ENCODE measurements around the gene EIF3I.

Gene EIF3I

DNA sequence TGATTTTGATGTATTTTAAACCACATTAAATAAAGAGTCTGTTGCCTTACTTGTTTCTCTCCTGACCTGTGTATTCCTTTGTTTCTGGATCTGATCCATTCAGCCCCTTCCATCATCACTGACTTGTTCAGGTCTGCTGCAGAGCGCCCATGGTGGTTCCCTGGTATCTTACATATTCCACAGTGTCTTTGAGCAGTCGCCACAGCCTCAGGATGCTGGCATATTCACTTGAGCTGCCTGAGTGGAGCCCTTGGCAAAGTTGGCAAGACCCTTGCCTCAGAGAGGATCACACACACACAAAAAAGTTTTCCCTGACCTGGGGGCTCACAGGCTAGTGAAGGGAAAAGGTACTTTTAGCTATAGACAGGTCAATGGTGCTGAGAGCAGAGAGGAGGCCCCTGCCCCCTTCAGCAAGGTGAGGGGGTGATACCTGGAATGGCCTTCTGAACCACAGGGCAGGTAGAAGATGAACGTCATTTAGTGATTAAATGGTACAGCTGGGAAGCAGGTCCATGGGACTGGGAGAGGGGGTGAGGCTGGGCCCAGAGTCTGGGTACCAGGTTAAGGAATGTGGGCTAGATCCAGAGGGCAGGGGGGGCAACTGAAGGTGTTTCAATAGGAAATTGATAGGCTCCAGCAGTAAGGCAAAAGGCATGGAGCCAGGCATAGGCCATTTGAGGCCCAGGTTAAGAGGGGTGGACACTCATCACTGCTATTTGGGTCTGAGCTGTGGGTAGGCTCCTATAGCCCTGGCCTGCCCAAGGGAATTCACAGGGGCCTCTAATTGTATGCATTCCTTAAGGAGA is 23.8 kb upstream of the EIF3I start:
- no peak for DNase-seq (ENCODE audit: low read depth in 2 of 2)

GRCh38 chr1:32199043-32199716 is 23.0 kb upstream of the EIF3I start:
- no peak for DNase-seq (ENCODE audit: low read depth in 2 of 2)

- DNase-seq (ENCODE audit: low read depth in 2 of 2), result no peak
Measured at GRCh38 chr1:32199717-32200072, 22.5 kb upstream of the EIF3I start.

- DNase-seq (ENCODE audit: low read depth in 2 of 2), result peak in 1 of 2 experiments; percentile 28
Measured at GRCh38 chr1:32200226-32201010, 21.8 kb upstream of the EIF3I start, which contains the start of gene CCDC28B. Gene CCDC28B, plus strand, starts transcription at chr1:32200595. Its CDS starts 1,341 bp downstream, at chr1:32201936.

DNA sequence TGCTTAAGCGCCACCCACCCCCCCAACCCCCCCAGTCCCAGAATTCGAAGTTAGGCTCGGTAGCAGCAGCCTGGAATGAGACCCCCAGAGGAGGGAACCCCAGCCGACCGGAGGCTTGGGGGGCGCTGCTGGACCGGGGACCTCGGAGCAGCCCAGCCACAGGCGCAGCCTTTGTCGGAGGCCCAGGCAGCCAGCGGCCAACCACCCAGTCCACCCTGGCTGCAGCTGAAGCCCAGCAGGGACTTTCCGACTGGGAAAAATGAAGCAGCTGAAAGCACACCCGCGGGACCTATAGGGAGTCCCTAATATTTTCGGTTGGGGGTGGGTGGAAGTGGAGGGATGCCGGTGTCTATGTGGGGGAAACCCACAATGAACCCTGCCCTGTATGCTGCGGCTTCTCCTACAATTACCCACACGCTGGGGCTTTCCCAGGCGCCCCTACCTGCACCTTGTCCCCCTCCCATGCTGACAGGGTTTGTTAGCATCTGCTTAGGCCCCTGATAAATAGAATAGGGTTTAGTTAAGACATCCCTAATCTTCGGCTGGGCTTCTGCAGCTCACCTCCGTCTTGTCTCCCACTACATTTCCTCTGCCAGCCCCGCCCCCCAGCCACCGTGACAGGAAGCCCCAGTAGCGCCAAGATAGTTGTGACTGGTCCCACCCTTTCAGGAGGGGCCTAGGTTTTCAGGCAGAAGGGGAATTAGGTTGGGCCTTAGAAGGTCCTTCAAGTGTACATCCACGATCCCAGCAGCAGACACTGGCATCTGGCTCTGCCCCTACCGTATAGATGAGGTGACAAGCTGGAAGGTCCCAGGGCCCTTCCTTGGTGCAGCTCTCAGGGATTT is 21.0 kb upstream of the EIF3I start:
- peak in 1 of 2 experiments; percentile 83 for DNase-seq (ENCODE audit: low read depth in 2 of 2)

DNA sequence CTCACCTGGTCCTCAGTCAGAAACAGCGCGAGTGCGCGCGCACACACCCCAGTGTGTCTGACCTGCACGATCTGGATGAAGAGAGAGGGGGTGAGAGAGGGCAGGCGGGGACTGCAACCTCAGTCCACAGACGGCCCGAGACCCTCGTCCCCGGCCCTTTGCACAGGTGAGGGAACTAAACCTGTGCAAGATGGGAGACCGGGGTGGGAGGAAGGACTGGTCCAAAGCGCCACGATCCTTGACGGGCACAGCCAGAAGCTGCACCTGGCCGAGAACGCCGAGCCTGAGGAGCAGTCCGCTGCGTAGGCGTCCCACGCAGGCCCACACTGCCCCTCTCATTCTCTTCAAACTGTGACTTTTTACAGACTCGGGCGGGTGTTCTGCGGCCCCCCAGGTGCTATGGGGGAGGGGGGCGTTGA is 17.3 kb upstream of the EIF3I start:
- DNase-seq (ENCODE audit: low read depth in 2 of 2), result no peak

DNA sequence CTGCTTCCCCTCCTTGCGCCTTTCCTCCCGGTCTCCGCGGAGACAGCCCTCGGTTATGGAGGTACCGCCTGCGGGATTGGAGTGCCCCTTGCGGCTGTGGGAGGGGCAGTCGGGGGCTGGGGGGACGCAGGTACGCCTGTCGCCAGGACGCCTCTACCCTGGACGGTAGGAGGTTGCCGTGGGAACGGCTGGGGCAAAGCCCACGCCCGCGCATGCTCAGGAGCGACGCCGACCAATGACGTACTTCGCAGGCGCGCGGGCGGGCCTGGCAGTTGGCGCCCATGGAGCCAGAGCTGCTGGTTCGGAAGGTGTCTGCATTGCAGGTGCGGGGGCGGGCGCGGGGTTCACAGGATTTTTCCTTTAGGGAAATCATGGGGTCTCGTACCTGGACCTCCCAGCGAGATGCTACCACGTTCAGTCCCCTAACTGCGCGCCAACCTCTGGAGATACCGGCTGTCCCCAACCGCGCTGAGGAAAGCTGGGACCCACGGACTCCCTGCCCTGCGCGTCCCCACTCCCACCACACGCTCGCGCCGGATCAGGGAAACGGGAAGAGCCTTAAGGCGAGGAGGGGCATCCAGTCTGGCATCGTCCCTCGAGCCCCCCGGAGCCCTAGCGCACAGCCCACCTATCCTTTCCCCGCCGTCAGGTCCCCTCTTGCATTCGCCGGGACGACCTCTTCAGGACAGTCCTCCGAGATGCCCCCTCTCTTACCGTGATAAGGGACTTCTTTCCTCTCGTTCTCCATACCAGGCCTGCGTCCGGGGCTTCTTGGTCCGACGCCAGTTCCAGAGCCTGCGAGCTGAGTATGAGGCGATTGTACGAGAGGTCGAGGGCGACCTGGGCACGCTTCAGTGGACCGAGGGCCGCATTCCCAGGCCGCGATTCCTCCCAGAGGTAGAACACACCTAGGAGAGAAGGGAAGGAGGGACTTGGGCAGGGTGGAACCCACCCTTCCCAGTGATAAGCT is 16.5 kb upstream of the EIF3I start, which contains the start of gene IQCC:
TSS of gene IQCC (plus strand) at position 271 of the 970 bp plus-strand sequence. CDS start at position 282, 11 bp downstream.
- peak; percentile 73 to 81 for DNase-seq (ENCODE audit: low read depth in 2 of 2)

GRCh38 chr1:32208469-32208868 is 13.7 kb upstream of the EIF3I start:
- DNase-seq (ENCODE audit: low read depth in 2 of 2), result no peak

DNA sequence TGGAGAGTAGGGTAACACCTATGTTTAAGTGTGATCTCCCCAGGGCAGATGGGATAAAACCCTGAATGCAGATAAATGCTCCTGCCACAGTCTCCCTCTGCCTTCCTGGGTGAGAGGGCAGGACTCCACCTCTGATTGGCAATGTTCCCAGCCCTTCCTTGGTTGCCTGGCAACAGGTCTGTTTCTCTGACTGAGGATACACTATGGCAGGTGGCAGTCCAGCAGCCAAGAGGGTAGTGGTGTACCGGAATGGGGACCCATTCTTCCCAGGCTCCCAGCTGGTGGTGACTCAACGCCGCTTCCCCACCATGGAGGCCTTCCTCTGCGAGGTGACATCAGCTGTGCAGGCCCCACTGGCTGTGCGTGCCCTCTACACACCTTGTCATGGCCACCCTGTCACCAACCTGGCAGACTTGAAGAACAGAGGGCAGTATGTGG is 13.3 kb upstream of the EIF3I start, which contains the start of gene DCDC2B:
TSS of gene DCDC2B (plus strand) at position 199 of the 438 bp plus-strand sequence. CDS start at position 204, 5 bp downstream.
- no peak for DNase-seq (ENCODE audit: low read depth in 2 of 2)

GRCh38 chr1:32215629-32216480 is 6.4 kb upstream of the EIF3I start:
- DNase-seq (ENCODE audit: low read depth in 2 of 2), result peak; percentile 26 to 51

GRCh38 chr1:32216566-32216965 is 5.6 kb upstream of the EIF3I start:
- DNase-seq (ENCODE audit: low read depth in 2 of 2), result no peak

- DNase-seq (ENCODE audit: low read depth in 2 of 2), result no peak
Measured at GRCh38 chr1:32219022-32219421, 3.2 kb upstream of the EIF3I start.

- DNase-seq (ENCODE audit: low read depth in 2 of 2), result no peak
Measured at GRCh38 chr1:32220746-32221580, 1.2 kb upstream of the EIF3I start.

DNA sequence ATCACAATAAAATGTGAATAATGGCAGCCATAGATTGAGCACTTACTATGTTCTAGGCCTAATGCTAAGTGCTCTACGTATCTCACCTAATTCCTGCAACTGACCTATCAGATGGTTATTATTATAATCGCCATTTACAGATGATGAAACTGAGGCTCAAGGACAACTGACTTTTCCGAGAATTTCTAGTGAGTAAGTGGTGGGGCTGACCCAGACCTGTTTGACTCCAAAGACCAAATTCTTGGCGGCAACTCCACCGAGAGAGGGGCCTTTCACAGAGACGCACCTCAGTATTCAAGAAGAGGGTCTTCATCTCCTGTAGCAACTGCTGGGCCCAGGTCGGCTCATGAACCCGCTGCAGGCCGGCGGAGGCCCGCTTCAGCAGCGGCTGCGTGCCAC is 627 bp upstream of the EIF3I start:
- DNase-seq (ENCODE audit: low read depth in 2 of 2), result no peak

DNA sequence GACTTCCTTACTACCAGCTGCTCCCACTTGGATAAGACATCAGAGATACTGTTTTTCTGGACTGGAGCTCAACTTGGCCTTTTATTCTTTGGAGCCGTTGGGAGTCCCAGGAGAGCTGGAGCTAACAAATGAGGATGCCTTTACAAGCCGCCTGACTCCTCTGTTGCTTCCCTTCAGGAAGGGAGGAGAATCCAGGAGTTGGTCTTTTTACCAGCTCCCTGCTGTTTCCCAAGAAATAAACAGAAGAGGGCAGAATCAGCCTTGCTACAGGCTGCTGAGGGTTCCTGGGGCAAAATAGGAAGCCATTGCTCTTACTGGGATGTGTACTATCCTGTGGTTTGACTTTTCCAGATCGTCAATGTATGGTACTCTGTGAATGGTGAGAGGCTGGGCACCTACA is 1.5 kb downstream of the EIF3I start:
- DNase-seq (ENCODE audit: low read depth in 2 of 2), result no peak

DNA sequence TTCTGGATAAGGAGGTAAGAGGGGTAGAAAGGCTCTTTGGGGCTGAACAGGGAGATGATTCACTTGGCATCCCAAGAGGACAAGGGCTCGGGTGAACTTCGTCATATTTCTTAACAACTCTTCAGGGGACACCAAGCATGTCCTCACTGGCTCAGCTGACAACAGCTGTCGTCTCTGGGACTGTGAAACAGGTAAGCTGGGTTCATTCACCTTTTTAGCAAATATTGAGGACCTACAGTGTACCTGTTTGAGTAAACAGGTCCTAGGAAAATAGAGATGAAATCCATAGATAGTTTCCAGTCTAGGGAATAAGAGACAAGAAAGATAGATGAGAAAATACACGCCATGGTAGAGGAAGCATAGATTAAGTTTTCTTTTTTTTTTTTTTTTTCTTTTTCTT is 2.1 kb downstream of the EIF3I start:
- no peak for DNase-seq (ENCODE audit: low read depth in 2 of 2)

DNA sequence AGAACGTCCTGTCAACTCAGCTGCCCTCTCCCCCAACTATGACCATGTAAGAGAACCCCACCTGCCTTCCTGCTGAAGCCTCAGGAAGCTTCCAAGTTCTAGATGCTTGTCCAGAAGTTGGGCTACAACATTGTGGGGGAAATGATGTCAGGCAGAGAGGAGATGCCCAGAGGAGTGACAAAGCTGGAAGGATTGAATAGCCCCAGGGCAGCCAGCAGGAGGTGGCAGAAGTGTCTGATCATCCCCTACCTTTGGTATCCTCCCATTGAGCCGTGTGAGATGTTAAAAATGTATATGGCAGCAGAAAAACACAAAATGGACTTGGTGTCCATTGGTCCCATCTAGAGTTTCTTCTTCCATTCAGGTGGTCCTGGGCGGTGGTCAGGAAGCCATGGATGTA is 6.6 kb downstream of the EIF3I start:
- DNase-seq (ENCODE audit: low read depth in 2 of 2), result no peak

GRCh38 chr1:32231843-32232432 is 9.7 kb downstream of the EIF3I start:
- DNase-seq (ENCODE audit: low read depth in 2 of 2), result no peak

All from stimulated activated CD4-positive, alpha-beta T cell treated with anti-CD3 and anti-CD28 coated beads, Interleukin-12 subunit alpha, Interleukin-12 subunit beta, amount 100 ng/mL, for 24 hours (primary cell).